Pulmonary artery endothelial cell (primary cell): ENCODE results near the gene MBTPS1. TPM values are rescaled to one million over a fixed set of nuclear protein-coding genes. Genes with fewer than 3 reads are reported as not detected.

Experiments
- DNase-seq: peaks from one replicate; pipeline ENCODE4 v3.0.0-alpha.2; 2011; ENCODE audit warnings: low read depth, low spot score
- total RNA-seq: library from RNA; depleted of rRNA; stranded (reverse); fragments of >200 nt; gene quantifications from 2 replicates; pipeline ENCODE4 v1.2.3, GENCODE V29; 2014

Gene MBTPS1
- total RNA-seq, 1 donor from 2014 or later: 127 TPM

GRCh38 chr16:84038469-84038868, 78.3 kb downstream of the MBTPS1 start:
- no peak for DNase-seq

- DNase-seq: no peak
Measured at GRCh38 chr16:84036982-84037425, 79.7 kb downstream of the MBTPS1 start.

- no peak for DNase-seq
Measured at GRCh38 chr16:84036131-84036530, 80.6 kb downstream of the MBTPS1 start.

- no peak for DNase-seq
Measured at GRCh38 chr16:84034516-84034915, 82.2 kb downstream of the MBTPS1 start.

- no peak for DNase-seq
Measured at GRCh38 chr16:84033251-84034195, 83.2 kb downstream of the MBTPS1 start.

- DNase-seq: no peak
Measured at GRCh38 chr16:84032458-84033178, 84.1 kb downstream of the MBTPS1 start.

GRCh38 chr16:84031556-84031955, 85.2 kb downstream of the MBTPS1 start:
- no peak for DNase-seq

GRCh38 chr16:84029297-84030047, 87.3 kb downstream of the MBTPS1 start:
- DNase-seq: no peak

GRCh38 chr16:84027625-84028024, 89.1 kb downstream of the MBTPS1 start:
- no peak for DNase-seq

- DNase-seq: no peak
Measured at GRCh38 chr16:84026606-84027005, 90.1 kb downstream of the MBTPS1 start.

- DNase-seq: no peak
Measured at GRCh38 chr16:84024854-84025253, 91.9 kb downstream of the MBTPS1 start.

- no peak for DNase-seq
Measured at GRCh38 chr16:84022644-84023043, 94.1 kb downstream of the MBTPS1 start.

- no peak for DNase-seq
Measured at GRCh38 chr16:84021488-84021887, 95.3 kb downstream of the MBTPS1 start.

GRCh38 chr16:84020353-84020752, 96.4 kb downstream of the MBTPS1 start:
- DNase-seq: no peak

- no peak for DNase-seq
Measured at GRCh38 chr16:84018710-84019109, 98.0 kb downstream of the MBTPS1 start.

- no peak for DNase-seq
Measured at GRCh38 chr16:84016477-84016876, 100.3 kb downstream of the MBTPS1 start.

GRCh38 chr16:84015399-84015798, 101.3 kb downstream of the MBTPS1 start:
- DNase-seq: no peak

GRCh38 chr16:84014570-84015327, 102.0 kb downstream of the MBTPS1 start:
- DNase-seq: no peak

GRCh38 chr16:84013787-84014569, 102.8 kb downstream of the MBTPS1 start:
- DNase-seq: peak; percentile 5

GRCh38 chr16:84009282-84009681, 107.5 kb downstream of the MBTPS1 start:
- DNase-seq: no peak
